ENCODE data around the gene GTF2H4.

GRCh38 chr6:30885999-30886896 lies 21.8 kb upstream of the GTF2H4 start:
- TF ChIP-seq, protein P1, sequence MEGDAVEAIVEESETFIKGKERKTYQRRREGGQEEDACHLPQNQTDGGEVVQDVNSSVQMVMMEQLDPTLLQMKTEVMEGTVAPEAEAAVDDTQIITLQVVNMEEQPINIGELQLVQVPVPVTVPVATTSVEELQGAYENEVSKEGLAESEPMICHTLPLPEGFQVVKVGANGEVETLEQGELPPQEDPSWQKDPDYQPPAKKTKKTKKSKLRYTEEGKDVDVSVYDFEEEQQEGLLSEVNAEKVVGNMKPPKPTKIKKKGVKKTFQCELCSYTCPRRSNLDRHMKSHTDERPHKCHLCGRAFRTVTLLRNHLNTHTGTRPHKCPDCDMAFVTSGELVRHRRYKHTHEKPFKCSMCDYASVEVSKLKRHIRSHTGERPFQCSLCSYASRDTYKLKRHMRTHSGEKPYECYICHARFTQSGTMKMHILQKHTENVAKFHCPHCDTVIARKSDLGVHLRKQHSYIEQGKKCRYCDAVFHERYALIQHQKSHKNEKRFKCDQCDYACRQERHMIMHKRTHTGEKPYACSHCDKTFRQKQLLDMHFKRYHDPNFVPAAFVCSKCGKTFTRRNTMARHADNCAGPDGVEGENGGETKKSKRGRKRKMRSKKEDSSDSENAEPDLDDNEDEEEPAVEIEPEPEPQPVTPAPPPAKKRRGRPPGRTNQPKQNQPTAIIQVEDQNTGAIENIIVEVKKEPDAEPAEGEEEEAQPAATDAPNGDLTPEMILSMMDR (conservative IDR thresholded peaks at IDR 0.05; ENCODE audit: low read length): no peak
- no peak for TF ChIP-seq EZH2phosphoT487 (IDR thresholded peaks at IDR 0.05; ENCODE audit: borderline replicate concordance, low read depth, low read length)
